GM23248 (cell line): ENCODE data around the gene PRELP. TPM values are rescaled to one million over a fixed set of nuclear protein-coding genes. Genes with fewer than 3 reads are reported as not detected.
A peak's percentile ranks its signal among the peaks of the same experiment; 100 is the strongest.

Source experiments
- DNase-seq: peaks from one replicate; pipeline ENCODE4 v3.0.0-alpha.2; 2015
- H2AFZ ChIP-seq: fragments of 200-600 bp; sonication (generic); 2 replicates; pipeline ENCODE4 v1.6.1; 2016; ENCODE audit warnings: antibody characterized with exemption
- H3F3A ChIP-seq: fragments of 200-600 bp; sonication (generic); 2 replicates; pipeline ENCODE4 v1.6.1; 2016; ENCODE audit warnings: mild to moderate bottlenecking, antibody characterized with exemption, mixed run types; ENCODE audit not compliant: insufficient read depth
- H3K27ac ChIP-seq: fragments of 200-600 bp; sonication (generic); 2 replicates; pipeline ENCODE4 v1.5.1; 2016; ENCODE audit warnings: mild to moderate bottlenecking
- H3K27me3 ChIP-seq: fragments of 200-600 bp; sonication (generic); replicated peaks from 2 replicates; pipeline ENCODE4 v1.6.1; 2016; ENCODE audit warnings: mild to moderate bottlenecking; ENCODE audit not compliant: insufficient read depth
- H3K36me3 ChIP-seq: fragments of 200-600 bp; sonication (generic); 2 replicates; pipeline ENCODE4 v1.6.1; 2016; ENCODE audit warnings: low read depth, mild to moderate bottlenecking
- H3K4me1 ChIP-seq: fragments of 200-600 bp; sonication (generic); 2 replicates; pipeline ENCODE4 v1.6.1; 2016; ENCODE audit warnings: mild to moderate bottlenecking; ENCODE audit not compliant: insufficient read depth
- H3K4me2 ChIP-seq: fragments of 200-600 bp; sonication (generic); one replicate; pipeline ENCODE4 v1.6.1; 2016; ENCODE audit warnings: mild to moderate bottlenecking; ENCODE audit not compliant: unreplicated experiment
- H3K4me3 ChIP-seq: fragments of 200-600 bp; sonication (generic); 2 replicates; pipeline ENCODE4 v1.5.1; 2016; ENCODE audit warnings: mild to moderate bottlenecking
- H3K79me2 ChIP-seq: fragments of 200-600 bp; sonication (generic); 2 replicates; pipeline ENCODE4 v1.6.1; 2016; ENCODE audit warnings: mild to moderate bottlenecking; ENCODE audit not compliant: insufficient read depth
- H3K9ac ChIP-seq: fragments of 200-600 bp; sonication (generic); 2 replicates; pipeline ENCODE4 v1.6.1; 2016; ENCODE audit warnings: mild to moderate bottlenecking
- H3K9me2 ChIP-seq: fragments of 200-600 bp; sonication (generic); 2 replicates; pipeline ENCODE4 v1.6.1; 2016; ENCODE audit warnings: mixed run types, mild to moderate bottlenecking, moderate library complexity; ENCODE audit not compliant: insufficient read depth
- H3K9me3 ChIP-seq: fragments of 200-600 bp; sonication (generic); one replicate; pipeline ENCODE4 v1.6.1; 2017; ENCODE audit warnings: low read depth
- H4K20me1 ChIP-seq: fragments of 200-600 bp; sonication (generic); 2 replicates; pipeline ENCODE4 v1.6.0; 2016; ENCODE audit not compliant: insufficient read depth
- EZH2 ChIP-seq: fragments of 200-600 bp; sonication (generic); IDR thresholded peaks from 2 replicates; pipeline ENCODE4 v1.6.1; 2018; ENCODE audit warnings: antibody characterized with exemption, mild to moderate bottlenecking; ENCODE audit not compliant: insufficient read depth, poor library complexity, severe bottlenecking
- EZH2phosphoT487 ChIP-seq: fragments of 200-600 bp; sonication (generic); IDR thresholded peaks from 2 replicates; pipeline ENCODE4 v1.6.1; 2018; ENCODE audit warnings: antibody characterized with exemption, moderate library complexity, mild to moderate bottlenecking, low read depth; ENCODE audit not compliant: insufficient read depth
- WGBS, 2 experiments: methylation state at CpG; one replicate each; pipeline ENCODE4 v1.1.6; 2015 to 2017; ENCODE audit warnings: low lambda C conversion rate in 2 of 2, low coverage in 1 of 2; ENCODE audit errors: missing lambda C conversion rate in 2 of 2; 5-methylcytosine and 5-hydroxymethylcytosine counted together
- in situ Hi-C: fragments of 300-500 bp; cut with MboI; formaldehyde crosslinking; loops from 2 replicates; pipeline ENCODE4 v1.15.0; 2020
- polyA plus RNA-seq: library from polyadenylated mRNA; unstranded; fragments of >200 nt; fragmentation: Nextera tagmentation; extraction: Ambion mirVana; gene quantifications from 2 replicates; pipeline ENCODE4 v1.2.1, GENCODE V29; 2016
- total RNA-seq: library from RNA; depleted of rRNA; stranded (reverse); fragments of >200 nt; shearing (Covaris generic); gene quantifications from 2 replicates; pipeline ENCODE4 v1.2.3, GENCODE V29; 2014

Gene PRELP
- total and polyA plus RNA-seq, 2 experiments from 2014 or later: 0.32 to 1.6 TPM

- Histone ChIP-seq H3K9ac (peak overlapping the region; percentile 76), H3K4me1 (peaks cover 6% of the 10 kb centered on the region), H3F3A (peaks cover 5% of the 10 kb centered on the region), H3K27me3 (no peaks in the 10 kb centered on the region), H4K20me1 (no peaks in the 10 kb centered on the region), H3K9me2 (no peaks in the 10 kb centered on the region), H3K4me3 (peak overlapping the region; percentile 62), H2AFZ (peak overlapping the region; percentile 95), H3K4me2 (peak overlapping the region; percentile 77), H3K79me2 (no peaks in the 10 kb centered on the region), H3K9me3 (no peaks in the 10 kb centered on the region), H3K27ac (peak overlapping the region; percentile 74), H3K36me3 (no peaks in the 10 kb centered on the region)
- WGBS, 2 experiments: 71 to 76% methylated on average over 27 to 28 of the region's 28 CpGs
- in situ Hi-C loops: loop anchor here (10.0 kb wide), 2 partner anchors 122 to 212 kb away; no protein-coding TSS in a partner anchor
- peak; percentile 28 for DNase-seq
- TF ChIP-seq EZH2phosphoT487 (no peak), EZH2 (no peak)
These were observed 11.2 kb downstream of the PRELP start for GRCh38 chr1:203486618-203487370.

GRCh38 chr1:203488539-203488938, 12.9 kb downstream of the PRELP start:
- Histone ChIP-seq H2AFZ (no peak overlapping the region), H3K27ac (no peak overlapping the region), H3K36me3 (no peaks in the 10 kb centered on the region), H3K9me3 (no peaks in the 10 kb centered on the region), H3K4me2 (no peak overlapping the region), H3K27me3 (no peaks in the 10 kb centered on the region), H3F3A (no peaks in the 10 kb centered on the region), H3K9me2 (no peaks in the 10 kb centered on the region), H3K79me2 (no peaks in the 10 kb centered on the region), H3K4me1 (peaks cover 5% of the 10 kb centered on the region), H3K4me3 (no peak overlapping the region), H3K9ac (0 out of 2 replicates have a peak overlapping the region, but pooled peaks have one; percentile 76), H4K20me1 (no peaks in the 10 kb centered on the region)
- in situ Hi-C loops: loop anchor here (10.0 kb wide), 2 partner anchors 124 to 214 kb away; no protein-coding TSS in a partner anchor
- WGBS, 2 experiments: 64 to 70% methylated on average over 7 of the region's 7 CpGs
- no peak for DNase-seq
- TF ChIP-seq EZH2: no peak

- in situ Hi-C loops: no loop called here
These were observed 15.0 kb downstream of the PRELP start for GRCh38 chr1:203490607-203491006.

GRCh38 chr1:203491664-203492063, 16.1 kb downstream of the PRELP start:
- Histone ChIP-seq H2AFZ (no peak overlapping the region), H4K20me1 (no peaks in the 10 kb centered on the region), H3K9me2 (no peaks in the 10 kb centered on the region), H3K9ac (no peak overlapping the region), H3K27me3 (no peaks in the 10 kb centered on the region), H3K9me3 (no peaks in the 10 kb centered on the region), H3K79me2 (no peaks in the 10 kb centered on the region), H3K4me3 (no peak overlapping the region), H3F3A (no peaks in the 10 kb centered on the region), H3K4me2 (no peak overlapping the region), H3K36me3 (no peaks in the 10 kb centered on the region), H3K27ac (no peak overlapping the region), H3K4me1 (peaks cover 5% of the 10 kb centered on the region)
- DNase-seq: no peak
- in situ Hi-C loops: no loop called here
- 49% methylated on average over 9 of the region's 9 CpGs for WGBS, 2 experiments
- no peak for TF ChIP-seq EZH2phosphoT487
- TF ChIP-seq EZH2: no peak

More at GRCh38 chr1:203490607-203491006, 15.0 kb downstream of the PRELP start:
- TF ChIP-seq EZH2phosphoT487 (no peak), EZH2 (no peak)
- H4K20me1 ChIP-seq: no peaks in the 10 kb centered on the region
- H3F3A ChIP-seq: no peaks in the 10 kb centered on the region
- H3K9me2 ChIP-seq: no peaks in the 10 kb centered on the region
- H3K27me3 ChIP-seq: no peaks in the 10 kb centered on the region
- no peaks in the 10 kb centered on the region for H3K79me2 ChIP-seq
- H3K4me2 ChIP-seq: no peak overlapping the region
- no peaks in the 10 kb centered on the region for H3K9me3 ChIP-seq
- no peak overlapping the region for H3K4me3 ChIP-seq
- DNase-seq: no peak
- no peak overlapping the region for H2AFZ ChIP-seq
- WGBS, 2 experiments: 92 to 93% methylated on average over 9 of the region's 9 CpGs
- no peak overlapping the region for H3K27ac ChIP-seq
- H3K9ac ChIP-seq: no peak overlapping the region
- H3K36me3 ChIP-seq: no peaks in the 10 kb centered on the region
- peaks cover 5% of the 10 kb centered on the region for H3K4me1 ChIP-seq
